Neural cell (in vitro differentiated cells): ENCODE results near the gene ATP9B.

Experiments used
- CTCF ChIP-seq: fragments of 450-650 bp; IDR thresholded peaks from 2 replicates; pipeline ENCODE4 v1.5.1; 2014; ENCODE audit warnings: antibody characterized with exemption, mild to moderate bottlenecking, moderate library complexity; ENCODE audit not compliant: poor library complexity, severe bottlenecking
- EP300 ChIP-seq: fragments of 450-650 bp; conservative IDR thresholded peaks from 2 replicates; pipeline ENCODE4 v1.6.1; 2014; ENCODE audit warnings: antibody characterized with exemption, mild to moderate bottlenecking, moderate library complexity; ENCODE audit not compliant: poor library complexity, severe bottlenecking
- EZH2 ChIP-seq: fragments of 200-600, 300-800 bp; shearing (Covaris generic), sonication (generic); IDR thresholded peaks from 2 replicates; pipeline ENCODE4 v1.6.1; 2014; ENCODE audit warnings: antibody characterized with exemption, low read length, borderline replicate concordance, mild to moderate bottlenecking; ENCODE audit not compliant: insufficient read depth, poor library complexity, severe bottlenecking
- MXI1 ChIP-seq: fragments of 450-650 bp; conservative IDR thresholded peaks from 2 replicates; pipeline ENCODE4 v1.6.1; 2014; ENCODE audit warnings: antibody characterized with exemption, mild to moderate bottlenecking; ENCODE audit not compliant: poor library complexity, severe bottlenecking
- POLR2AphosphoS5 ChIP-seq: IDR thresholded peaks from 2 replicates; pipeline ENCODE4 v1.6.1; 2012
- RAD21 ChIP-seq: fragments of 450-650 bp; conservative IDR thresholded peaks from 2 replicates; pipeline ENCODE4 v1.6.1; 2014; ENCODE audit warnings: antibody characterized with exemption, mild to moderate bottlenecking, moderate library complexity
- REST ChIP-seq: IDR thresholded peaks from 2 replicates; pipeline ENCODE4 v1.6.1; 2012; ENCODE audit warnings: borderline replicate concordance
- SMC3 ChIP-seq: fragments of 450-650 bp; conservative IDR thresholded peaks from 2 replicates; pipeline ENCODE4 v1.6.1; 2014; ENCODE audit warnings: antibody characterized with exemption, mild to moderate bottlenecking, moderate library complexity; ENCODE audit not compliant: poor library complexity

GRCh38 chr18:79406708-79407107, 337.5 kb downstream of the ATP9B start:
- TF ChIP-seq CTCF (no peak), EZH2 (no peak), POLR2AphosphoS5 (no peak), RAD21 (no peak), EP300 (no peak), REST (no peak), MXI1 (no peak), SMC3 (no peak)
